Esophagus muscularis mucosa (tissue), 4 donors: ENCODE measurements around the gene ATP5F1B. TPM values are rescaled to one million over a fixed set of nuclear protein-coding genes. Genes with fewer than 3 reads are reported as not detected.

ENCODE experiments used
- DNase-seq: peaks from one replicate; pipeline ENCODE4 v3.0.0-alpha.2; 2017; ENCODE audit errors: extremely low spot score
- H3K27ac ChIP-seq, 4 donors: fragments of 200-600 bp; sonication (generic); replicated peaks in 1 of 4; 1 replicate in 3 of 4; 2 replicates in 1 of 4; pipeline ENCODE4 v1.5.1; 2016 to 2019; ENCODE audit warnings: mild to moderate bottlenecking in 1 of 4
- H3K27me3 ChIP-seq, 4 donors: fragments of 200-600 bp; sonication (generic); one replicate each; pipeline versions ENCODE4 v1.5.1 to v1.6.0; 2016 to 2019
- H3K36me3 ChIP-seq, 4 donors: fragments of 200-600 bp; sonication (generic); one replicate each; pipeline ENCODE4 v1.5.1; 2016 to 2019
- H3K4me1 ChIP-seq, 4 donors: fragments of 200-600 bp; sonication (generic); one replicate each; pipeline ENCODE4 v1.5.1; 2016 to 2019
- H3K4me3 ChIP-seq, 4 donors: fragments of 200-600 bp; sonication (generic); 1 replicate in 2 of 4; 2 replicates in 2 of 4; pipeline ENCODE4 v1.5.1; 2016 to 2019; ENCODE audit warnings: mild to moderate bottlenecking in 4 of 4, moderate library complexity in 1 of 4
- H3K9me3 ChIP-seq, 4 donors: fragments of 200-600 bp; sonication (generic); 1 replicate in 3 of 4; 2 replicates in 1 of 4; pipeline ENCODE4 v1.5.1; 2016 to 2019
- EP300 ChIP-seq: sonication (generic); formaldehyde crosslinking; IDR thresholded peaks from one replicate; pipeline ENCODE4 v1.6.1; 2017; ENCODE audit warnings: antibody characterized with exemption
- POLR2A ChIP-seq: fragments of 450-650 bp; IDR thresholded peaks from one replicate; pipeline ENCODE4 v1.6.1; 2017; ENCODE audit warnings: antibody characterized with exemption, moderate library complexity, mild to moderate bottlenecking, low read depth
- POLR2AphosphoS5 ChIP-seq, 2 donors: sonication (generic); formaldehyde crosslinking; IDR thresholded peaks; one replicate each; pipeline ENCODE4 v1.6.1; 2017; ENCODE audit warnings: antibody characterized with exemption in 2 of 2
- WGBS: methylation state at CpG from one replicate; pipeline ENCODE4 v1.1.5; 2018; 5-methylcytosine and 5-hydroxymethylcytosine counted together
- intact Hi-C: fragments of 100-400 bp; cut with DNase I; formaldehyde crosslinking; loops from one replicate; pipeline ENCODE4 v1.15.1; 2023
- total RNA-seq, 4 donors: library from RNA; depleted of rRNA; stranded (reverse); fragments of >200 nt; gene quantifications; one replicate each; pipeline versions ENCODE4 v1.1.0 to v1.2.1, GENCODE V29; 2016
- TF ChIP-seq, protein P1 (sequence below), 3 experiments: fragments of 200-600 bp in 2 of 3; fragments of 450-650 bp in 1 of 3; sonication (generic) in 2 of 3; IDR thresholded peaks; one replicate each; pipeline ENCODE4 v1.5.1; 2017 to 2019; ENCODE audit warnings: antibody characterized with exemption in 3 of 3, mild to moderate bottlenecking in 2 of 3, moderate library complexity in 1 of 3

Gene ATP5F1B
- total RNA-seq, 4 donors from 2014 or later, result 383 to 465 (median 424) TPM

DNA sequence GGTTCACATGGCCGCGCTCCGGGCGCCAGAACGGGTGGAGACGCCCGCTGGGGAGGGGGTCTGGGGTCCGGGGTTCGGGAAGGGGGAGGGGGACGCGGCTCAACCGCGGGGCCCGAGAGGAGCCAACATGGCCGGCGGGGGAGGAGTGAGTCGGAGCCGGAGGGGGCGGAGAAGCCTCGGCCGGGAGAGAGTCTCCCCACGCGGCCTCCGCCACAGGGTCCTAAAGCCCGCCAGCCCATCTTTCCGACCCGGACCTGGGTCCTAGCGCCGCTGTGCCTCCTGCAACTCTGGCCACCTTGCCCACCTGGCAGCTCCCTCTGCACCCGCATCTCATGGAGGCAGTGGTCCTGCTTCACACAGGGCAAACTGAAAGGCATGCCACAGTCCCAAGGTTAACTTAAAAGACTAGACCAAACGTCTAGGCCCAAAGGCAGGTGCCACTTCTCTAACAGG, 15.6 kb downstream of the ATP5F1B start, which contains the start of gene BAZ2A:
TSS of gene BAZ2A (minus strand) at position 147 of the 453 bp plus-strand sequence. CDS start 12,796 bp downstream, outside the sequence.
- WGBS, result 4% methylated on average over 18 of the region's 31 CpGs
- Histone ChIP-seq H3K27me3 (no peaks in the 10 kb centered on the region), H3K4me3 (peak within 1 kb of the TSS; percentile 80 to 99 (median 97)), H3K27ac (peak within 1 kb of the TSS; percentile 88 to 98 (median 94)), H3K9me3 (no peaks in the 10 kb centered on the region), H3K36me3 (peaks cover 0 to 11% (median 5%) of the 10 kb centered on the region in 4 donors), H3K4me1 (peaks cover 67 to 77% (median 75%) of the 10 kb centered on the region in 4 donors)
- intact Hi-C loops, result loop anchor here (10.0 kb wide), 2 partner anchors 465 to 505 kb away; partner anchors contain the start of gene ESYT1
- peak; percentile 96 for DNase-seq
- TF ChIP-seq EP300 (no peak), POLR2A (no peak), POLR2AphosphoS5 (IDR thresholded peaks at IDR 0.05) (peak; percentile 60 to 85)
- TF ChIP-seq, protein P1, sequence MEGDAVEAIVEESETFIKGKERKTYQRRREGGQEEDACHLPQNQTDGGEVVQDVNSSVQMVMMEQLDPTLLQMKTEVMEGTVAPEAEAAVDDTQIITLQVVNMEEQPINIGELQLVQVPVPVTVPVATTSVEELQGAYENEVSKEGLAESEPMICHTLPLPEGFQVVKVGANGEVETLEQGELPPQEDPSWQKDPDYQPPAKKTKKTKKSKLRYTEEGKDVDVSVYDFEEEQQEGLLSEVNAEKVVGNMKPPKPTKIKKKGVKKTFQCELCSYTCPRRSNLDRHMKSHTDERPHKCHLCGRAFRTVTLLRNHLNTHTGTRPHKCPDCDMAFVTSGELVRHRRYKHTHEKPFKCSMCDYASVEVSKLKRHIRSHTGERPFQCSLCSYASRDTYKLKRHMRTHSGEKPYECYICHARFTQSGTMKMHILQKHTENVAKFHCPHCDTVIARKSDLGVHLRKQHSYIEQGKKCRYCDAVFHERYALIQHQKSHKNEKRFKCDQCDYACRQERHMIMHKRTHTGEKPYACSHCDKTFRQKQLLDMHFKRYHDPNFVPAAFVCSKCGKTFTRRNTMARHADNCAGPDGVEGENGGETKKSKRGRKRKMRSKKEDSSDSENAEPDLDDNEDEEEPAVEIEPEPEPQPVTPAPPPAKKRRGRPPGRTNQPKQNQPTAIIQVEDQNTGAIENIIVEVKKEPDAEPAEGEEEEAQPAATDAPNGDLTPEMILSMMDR (IDR thresholded peaks at IDR 0.05), result no peak

GRCh38 chr12:56629459-56630179, 16.2 kb downstream of the ATP5F1B start:
- no peaks in the 10 kb centered on the region for H3K9me3 ChIP-seq
- TF ChIP-seq, protein P1 (IDR thresholded peaks at IDR 0.05), result no peak
- no peak for TF ChIP-seq POLR2AphosphoS5 (IDR thresholded peaks at IDR 0.05)
- TF ChIP-seq EP300, result no peak
- no peak for TF ChIP-seq POLR2A
- peaks cover 67 to 81% (median 80%) of the 10 kb centered on the region in 4 donors for H3K4me1 ChIP-seq
- no peaks in the 10 kb centered on the region for H3K27me3 ChIP-seq
- intact Hi-C loops, result loop anchor here (2.0 to 10.0 kb wide), 3 partner anchors 109 to 505 kb away; partner anchors contain the start of genes ESYT1 and RBMS2
- WGBS, result 0% methylated on average over 13 of the region's 46 CpGs
- H3K4me3 ChIP-seq, result peak overlapping the region; percentile 80 to 99 (median 97)
- peak overlapping the region; percentile 88 to 98 (median 94) for H3K27ac ChIP-seq
- peaks cover 0 to 11% (median 5%) of the 10 kb centered on the region in 4 donors for H3K36me3 ChIP-seq
- DNase-seq, result no peak

- H3K4me1 ChIP-seq, result peaks cover 71 to 83% (median 82%) of the 10 kb centered on the region in 4 donors
- DNase-seq, result no peak
- 0% methylated on average over 17 of the region's 18 CpGs for WGBS
Measured at GRCh38 chr12:56628671-56629458, 16.9 kb downstream of the ATP5F1B start.

DNA sequence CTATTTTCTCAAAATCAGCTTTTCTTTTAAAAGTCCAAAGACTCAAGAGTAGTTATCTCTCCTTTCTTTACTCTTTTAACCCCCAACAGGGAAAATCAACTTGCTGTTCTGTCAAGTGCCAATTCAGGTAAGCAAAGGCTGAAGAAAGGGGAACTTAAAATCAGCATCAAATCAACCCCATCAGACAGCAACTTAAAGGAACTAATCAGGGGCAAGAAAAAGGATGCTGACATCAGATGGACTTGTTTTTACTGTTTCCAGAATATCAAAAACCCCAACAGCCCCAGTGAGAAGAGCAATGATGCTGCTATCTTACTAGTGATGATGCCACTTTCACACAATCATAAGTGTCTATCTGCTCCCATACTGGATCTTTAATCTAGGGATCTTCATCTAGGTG, 19.1 kb downstream of the ATP5F1B start:
- Histone ChIP-seq H3K4me1 (peaks cover 61 to 83% (median 80%) of the 10 kb centered on the region in 4 donors), H3K27ac (peak overlapping the region in 1 of 4 donors; percentile 88), H3K36me3 (peaks cover 0 to 26% (median 13%) of the 10 kb centered on the region in 4 donors), H3K27me3 (no peaks in the 10 kb centered on the region), H3K4me3 (no peak overlapping the region), H3K9me3 (no peaks in the 10 kb centered on the region)
- TF ChIP-seq EP300 (no peak), POLR2AphosphoS5 (IDR thresholded peaks at IDR 0.05) (no peak), POLR2A (no peak)
- TF ChIP-seq, protein P1 (IDR thresholded peaks at IDR 0.05), result no peak
- intact Hi-C loops, result no loop called here
- DNase-seq, result no peak

More at GRCh38 chr12:56628671-56629458, 16.9 kb downstream of the ATP5F1B start:
- Histone ChIP-seq H3K27ac (peak overlapping the region; percentile 88 to 98 (median 94)), H3K36me3 (peaks cover 0 to 11% (median 5%) of the 10 kb centered on the region in 4 donors), H3K4me3 (peak overlapping the region; percentile 80 to 99 (median 97)), H3K27me3 (no peaks in the 10 kb centered on the region), H3K9me3 (no peaks in the 10 kb centered on the region)
- intact Hi-C loops, result loop anchor here (2.0 kb wide), 1 partner anchor 108 kb away; the partner anchor contains the start of gene RBMS2
- TF ChIP-seq POLR2A (no peak), POLR2AphosphoS5 (IDR thresholded peaks at IDR 0.05) (peak; percentile 46 to 69)
- TF ChIP-seq, protein P1 (IDR thresholded peaks at IDR 0.05), result peak in 1 of 3 experiments; percentile 7
